ENCODE results near the gene GPBP1L1. TPM values are rescaled to one million over a fixed set of nuclear protein-coding genes. Genes with fewer than 3 reads are reported as not detected.
"Not testable (repeated sequence)": the region's sequence is repeated elsewhere in the genome, so short reads cannot be mapped to it uniquely, and the experiment has no call there.

GPBP1L1 gene
- total and polyA plus RNA-seq, 7 experiments from 2014 or later: 104 to 180 (median 112) TPM

DNA sequence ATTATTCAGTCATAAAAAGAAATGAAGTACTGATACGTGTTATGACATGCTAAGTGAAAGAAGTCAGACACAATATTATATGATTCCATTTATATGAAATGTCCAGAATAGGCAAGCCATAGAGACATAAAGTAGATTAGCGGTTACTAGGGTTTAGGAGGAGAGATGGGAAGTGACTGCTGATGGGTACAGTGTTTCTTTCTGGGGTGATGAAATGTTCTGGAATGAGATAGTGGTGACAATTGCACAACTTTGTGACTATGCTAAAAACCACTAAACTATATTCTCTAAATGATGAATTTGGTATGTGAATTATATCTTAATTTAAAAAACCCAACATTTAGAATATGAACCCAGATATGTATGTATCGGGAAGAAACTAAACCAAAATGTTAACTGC lies 36.5 kb upstream of the GPBP1L1 start:
- Histone ChIP-seq H3K4me3 (ENCODE audit: low read length) (no peak overlapping the region), H3K27me3 (ENCODE audit: control insufficient read depth in 2 of 2, insufficient read depth in 2 of 2, low read length in 2 of 2) (no peaks in the 10 kb centered on the region), H3K4me1 (ENCODE audit: control insufficient read depth in 2 of 2, insufficient read depth in 2 of 2, low read length in 2 of 2) (no peaks in the 10 kb centered on the region), H3K9me3 (ENCODE audit: control insufficient read depth in 2 of 3, low read length in 3 of 3) (no peaks in the 10 kb centered on the region), H3K36me3 (ENCODE audit: control insufficient read depth in 2 of 3, insufficient read depth in 3 of 3, low read length in 3 of 3) (peaks cover 0 to 4% (median 3%) of the 10 kb centered on the region in 3 experiments), H3K27ac (ENCODE audit: low read depth, low read length) (no peak overlapping the region)
- intact Hi-C loops (cut with micrococcal nuclease): no loop called here
- H3K4me3 Mint-ChIP-seq: no peak overlapping the region
- H3K4me1 Mint-ChIP-seq: no peaks in the 10 kb centered on the region
- H3K27me3 Mint-ChIP-seq: no peaks in the 10 kb centered on the region
- no peaks in the 10 kb centered on the region for H3K9me3 Mint-ChIP-seq
- H3K27ac Mint-ChIP-seq: no peak overlapping the region
- H3K36me3 Mint-ChIP-seq: peaks cover 0 to 8% (median 0%) of the 10 kb centered on the region in 5 donors
- no peak for ATAC-seq
- POLR2A ChIA-PET: no interaction called here
- CTCF ChIA-PET: no interaction called here
- DNase-seq: no peak

DNA sequence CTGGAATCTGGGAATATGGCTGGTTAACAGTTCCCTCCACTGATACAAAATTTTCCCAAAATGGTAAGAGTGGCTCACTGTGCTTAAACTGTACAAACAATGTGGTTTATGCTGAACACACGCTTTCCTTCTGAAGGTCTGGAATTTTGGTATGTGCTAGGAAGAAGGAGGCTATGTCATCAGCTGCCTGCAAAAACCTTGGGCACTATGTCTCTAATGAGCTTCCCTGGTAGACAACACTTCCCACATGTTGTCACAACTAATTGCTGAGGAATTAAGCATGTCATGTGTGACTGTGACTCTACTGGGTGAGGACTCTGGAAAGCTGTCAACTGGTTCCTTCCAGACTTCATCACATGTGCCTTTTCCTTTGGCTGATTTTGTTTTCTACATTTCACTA lies 34.9 kb upstream of the GPBP1L1 start:
- no peaks in the 10 kb centered on the region for H3K4me1 Mint-ChIP-seq
- intact Hi-C loops (cut with micrococcal nuclease): no loop called here
- ChIA-PET POLR2A (no interaction called here), CTCF (no interaction called here)
- peaks cover 0 to 10% (median 0%) of the 10 kb centered on the region in 3 experiments for H3K36me3 ChIP-seq (ENCODE audit: control insufficient read depth in 2 of 3, insufficient read depth in 3 of 3, low read length in 3 of 3)
- H3K36me3 Mint-ChIP-seq: peaks cover 0 to 8% (median 0%) of the 10 kb centered on the region in 5 donors
- no peak overlapping the region for H3K27ac Mint-ChIP-seq
- no peak overlapping the region for H3K4me3 Mint-ChIP-seq
- no peak overlapping the region for H3K27ac ChIP-seq (ENCODE audit: low read depth, low read length)
- DNase-seq (no peak), ATAC-seq (no peak)
- no peaks in the 10 kb centered on the region for H3K4me1 ChIP-seq (ENCODE audit: control insufficient read depth in 2 of 2, insufficient read depth in 2 of 2, low read length in 2 of 2)
- no peaks in the 10 kb centered on the region for H3K27me3 Mint-ChIP-seq
- H3K4me3 ChIP-seq (ENCODE audit: low read length): no peak overlapping the region
- no peaks in the 10 kb centered on the region for H3K9me3 ChIP-seq (ENCODE audit: control insufficient read depth in 2 of 3, low read length in 3 of 3)
- no peaks in the 10 kb centered on the region for H3K27me3 ChIP-seq (ENCODE audit: control insufficient read depth in 2 of 2, insufficient read depth in 2 of 2, low read length in 2 of 2)
- no peaks in the 10 kb centered on the region for H3K9me3 Mint-ChIP-seq

DNA sequence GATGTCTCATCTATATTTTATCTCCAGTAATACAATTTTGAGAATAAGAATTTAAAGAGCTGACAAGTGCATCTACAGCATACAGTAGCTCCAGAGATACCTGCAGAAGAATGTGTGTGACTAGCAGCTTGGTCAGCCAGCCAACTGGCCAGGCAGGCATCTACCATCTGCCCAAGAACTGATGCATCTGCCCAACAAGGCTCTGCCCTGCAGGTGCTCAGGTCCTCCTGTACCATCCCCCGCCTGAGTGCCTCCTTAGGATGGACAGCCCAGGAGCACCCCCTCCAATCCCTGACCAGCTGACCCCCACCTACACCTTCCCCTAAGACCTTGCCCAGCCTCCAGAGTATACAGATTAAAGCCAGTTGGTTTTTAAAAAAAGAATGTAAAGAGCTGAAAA lies 32.0 kb upstream of the GPBP1L1 start:
- H3K9me3 ChIP-seq (ENCODE audit: control insufficient read depth in 2 of 3, low read length in 3 of 3): no peaks in the 10 kb centered on the region
- H3K27ac ChIP-seq (ENCODE audit: low read depth, low read length): no peak overlapping the region
- DNase-seq: no peak
- ChIA-PET POLR2A (no interaction called here), CTCF (interaction anchor here (1.5 kb wide), 1 partner anchor 33 kb away, joined by 3 read pairs; no protein-coding TSS in a partner anchor)
- Mint-ChIP-seq H3K36me3 (peaks cover 0 to 21% (median 7%) of the 10 kb centered on the region in 5 donors), H3K27me3 (no peaks in the 10 kb centered on the region), H3K4me1 (no peaks in the 10 kb centered on the region), H3K9me3 (no peaks in the 10 kb centered on the region), H3K27ac (no peak overlapping the region), H3K4me3 (no peak overlapping the region)
- ATAC-seq: no peak
- no peaks in the 10 kb centered on the region for H3K27me3 ChIP-seq (ENCODE audit: control insufficient read depth in 2 of 2, insufficient read depth in 2 of 2, low read length in 2 of 2)
- no peak overlapping the region for H3K4me3 ChIP-seq (ENCODE audit: low read length)
- H3K4me1 ChIP-seq (ENCODE audit: control insufficient read depth in 2 of 2, insufficient read depth in 2 of 2, low read length in 2 of 2): no peaks in the 10 kb centered on the region
- peaks cover 0 to 21% (median 3%) of the 10 kb centered on the region in 3 experiments for H3K36me3 ChIP-seq (ENCODE audit: control insufficient read depth in 2 of 3, insufficient read depth in 3 of 3, low read length in 3 of 3)
- intact Hi-C loops (cut with micrococcal nuclease): no loop called here

DNA sequence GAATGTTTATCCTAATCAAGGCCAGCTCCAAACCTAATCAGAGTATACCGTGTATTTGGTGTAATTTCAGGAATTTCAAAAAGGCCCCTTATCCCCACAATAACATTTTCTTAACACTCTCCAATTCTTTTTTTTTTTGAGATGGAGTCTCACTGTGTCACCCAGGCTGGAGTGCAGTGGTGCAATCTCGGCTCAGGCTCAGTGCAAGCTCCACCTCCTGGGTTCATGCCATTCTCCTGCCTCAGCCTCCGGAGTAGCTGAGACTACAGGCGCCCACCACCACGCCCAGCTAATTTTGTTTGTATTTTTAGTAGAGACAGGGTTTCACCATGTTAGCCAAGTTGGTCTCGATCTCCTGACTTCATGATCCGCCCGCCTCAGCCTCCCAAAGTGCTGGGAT lies 31.1 kb upstream of the GPBP1L1 start:
- H3K36me3 ChIP-seq (ENCODE audit: control insufficient read depth in 2 of 3, insufficient read depth in 3 of 3, low read length in 3 of 3): peaks cover 0 to 24% (median 3%) of the 10 kb centered on the region in 3 experiments
- H3K27me3 Mint-ChIP-seq; POLR2A ChIA-PET; H3K4me1 Mint-ChIP-seq; H3K27ac ChIP-seq (ENCODE audit: low read depth, low read length); DNase-seq; H3K27me3 ChIP-seq (ENCODE audit: control insufficient read depth in 2 of 2, insufficient read depth in 2 of 2, low read length in 2 of 2); intact Hi-C loops (cut with micrococcal nuclease); H3K27ac Mint-ChIP-seq; H3K4me3 ChIP-seq (ENCODE audit: low read length); H3K4me1 ChIP-seq (ENCODE audit: control insufficient read depth in 2 of 2, insufficient read depth in 2 of 2, low read length in 2 of 2); H3K4me3 Mint-ChIP-seq; H3K9me3 ChIP-seq (ENCODE audit: control insufficient read depth in 2 of 3, low read length in 3 of 3); H3K9me3 Mint-ChIP-seq; ATAC-seq: not testable (repeated sequence)
- CTCF ChIA-PET: interaction anchor here (1.5 kb wide), 1 partner anchor 32 kb away, joined by 3 read pairs; no protein-coding TSS in a partner anchor
- H3K36me3 Mint-ChIP-seq: peaks cover 0 to 16% (median 7%) of the 10 kb centered on the region in 5 donors

DNA sequence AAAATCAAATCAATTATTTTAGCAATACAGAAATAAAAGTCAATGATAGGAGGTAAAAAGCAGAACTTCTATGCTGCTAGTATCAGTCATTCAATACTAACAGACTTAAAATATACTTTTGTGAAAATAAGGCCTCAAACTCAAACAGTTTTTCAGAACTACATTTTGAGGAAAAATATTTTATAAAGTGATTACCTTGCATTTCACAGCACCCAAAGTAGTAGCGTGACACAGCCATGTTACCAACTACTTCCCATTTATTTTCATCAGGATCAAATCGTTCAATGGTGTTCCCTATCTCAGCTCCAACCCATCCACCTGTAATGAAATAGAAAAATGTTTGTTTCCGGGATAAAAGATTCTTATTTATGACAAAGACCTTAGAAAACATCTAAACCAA lies 30.4 kb upstream of the GPBP1L1 start:
- ChIA-PET POLR2A (no interaction called here), CTCF (interaction anchor here (1.5 kb wide), 1 partner anchor 31 kb away, joined by 3 read pairs; no protein-coding TSS in a partner anchor)
- Mint-ChIP-seq H3K9me3 (no peaks in the 10 kb centered on the region), H3K4me3 (no peak overlapping the region), H3K4me1 (no peaks in the 10 kb centered on the region), H3K27me3 (no peaks in the 10 kb centered on the region), H3K36me3 (peaks cover 0 to 21% (median 9%) of the 10 kb centered on the region in 5 donors), H3K27ac (no peak overlapping the region)
- Histone ChIP-seq H3K9me3 (ENCODE audit: control insufficient read depth in 2 of 3, low read length in 3 of 3) (no peaks in the 10 kb centered on the region), H3K36me3 (ENCODE audit: control insufficient read depth in 2 of 3, insufficient read depth in 3 of 3, low read length in 3 of 3) (peaks cover 0 to 27% (median 3%) of the 10 kb centered on the region in 3 experiments), H3K4me1 (ENCODE audit: control insufficient read depth in 2 of 2, insufficient read depth in 2 of 2, low read length in 2 of 2) (no peaks in the 10 kb centered on the region), H3K4me3 (ENCODE audit: low read length) (no peak overlapping the region), H3K27me3 (ENCODE audit: control insufficient read depth in 2 of 2, insufficient read depth in 2 of 2, low read length in 2 of 2) (no peaks in the 10 kb centered on the region), H3K27ac (ENCODE audit: low read depth, low read length) (no peak overlapping the region)
- ATAC-seq: no peak
- DNase-seq: no peak
- intact Hi-C loops (cut with micrococcal nuclease): no loop called here

DNA sequence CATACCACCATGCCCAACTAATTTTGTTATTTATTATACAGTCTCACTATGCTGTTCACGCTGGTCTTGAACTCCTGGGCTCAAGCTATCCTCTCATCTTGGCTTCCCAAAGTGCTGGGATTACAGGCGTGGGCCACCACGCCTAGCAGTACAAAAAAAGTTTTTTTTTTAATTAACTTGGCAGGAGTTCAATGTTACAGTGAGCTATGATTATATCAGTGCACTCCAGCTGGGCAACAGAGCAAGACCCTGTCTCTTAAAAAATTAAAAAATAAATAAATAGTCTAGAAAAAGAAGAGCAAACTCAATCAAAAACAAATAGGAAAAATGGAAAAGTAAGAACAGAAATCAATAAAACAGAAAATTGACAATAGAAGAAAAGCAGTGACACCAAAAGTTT lies 27.4 kb upstream of the GPBP1L1 start:
- Mint-ChIP-seq H3K4me3 (no peak overlapping the region), H3K9me3 (no peaks in the 10 kb centered on the region), H3K27me3 (no peaks in the 10 kb centered on the region), H3K36me3 (peaks cover 0 to 24% (median 10%) of the 10 kb centered on the region in 5 donors), H3K27ac (no peak overlapping the region), H3K4me1 (no peaks in the 10 kb centered on the region)
- intact Hi-C loops (cut with micrococcal nuclease): no loop called here
- H3K27me3 ChIP-seq (ENCODE audit: control insufficient read depth in 2 of 2, insufficient read depth in 2 of 2, low read length in 2 of 2): no peaks in the 10 kb centered on the region
- H3K9me3 ChIP-seq (ENCODE audit: control insufficient read depth in 2 of 3, low read length in 3 of 3): no peaks in the 10 kb centered on the region
- DNase-seq (no peak), ATAC-seq (no peak)
- no peaks in the 10 kb centered on the region for H3K4me1 ChIP-seq (ENCODE audit: control insufficient read depth in 2 of 2, insufficient read depth in 2 of 2, low read length in 2 of 2)
- POLR2A ChIA-PET: no interaction called here
- CTCF ChIA-PET: interaction anchor here (0.6 kb wide), 1 partner anchor 1039 kb away, joined by 3 read pairs; no protein-coding TSS in a partner anchor
- peaks cover 0 to 35% (median 3%) of the 10 kb centered on the region in 3 experiments for H3K36me3 ChIP-seq (ENCODE audit: control insufficient read depth in 2 of 3, insufficient read depth in 3 of 3, low read length in 3 of 3)
- H3K27ac ChIP-seq (ENCODE audit: low read depth, low read length): no peak overlapping the region
- no peak overlapping the region for H3K4me3 ChIP-seq (ENCODE audit: low read length)

DNA sequence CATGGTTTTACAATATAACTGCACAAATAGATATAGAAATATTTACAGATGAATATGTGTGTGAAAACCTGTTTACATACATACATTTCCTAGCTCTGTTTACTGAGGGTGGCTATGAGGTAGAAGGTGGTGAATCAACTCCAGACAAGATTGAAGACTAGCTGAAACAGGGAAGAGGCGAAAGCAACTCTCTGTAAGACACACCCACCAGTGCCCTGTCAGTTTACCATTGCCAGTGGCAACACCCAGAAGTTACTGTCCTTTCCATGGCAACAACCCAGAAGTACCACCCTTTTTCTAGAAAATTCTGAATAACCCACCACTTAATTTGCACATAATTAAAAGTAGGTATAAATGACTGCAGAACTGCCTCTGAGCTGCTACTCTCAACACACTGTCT lies 18.3 kb upstream of the GPBP1L1 start:
- H3K4me1 Mint-ChIP-seq: no peaks in the 10 kb centered on the region
- no peak overlapping the region for H3K4me3 Mint-ChIP-seq
- no peaks in the 10 kb centered on the region for H3K4me1 ChIP-seq (ENCODE audit: control insufficient read depth in 2 of 2, insufficient read depth in 2 of 2, low read length in 2 of 2)
- H3K4me3 ChIP-seq (ENCODE audit: low read length): no peak overlapping the region
- no peaks in the 10 kb centered on the region for H3K27me3 ChIP-seq (ENCODE audit: control insufficient read depth in 2 of 2, insufficient read depth in 2 of 2, low read length in 2 of 2)
- ChIA-PET POLR2A (interaction anchor here (1.0 kb wide), 1 partner anchor 18 kb away, joined by 3 read pairs; the partner anchor contains the start of gene GPBP1L1), CTCF (no interaction called here)
- H3K9me3 Mint-ChIP-seq: peaks cover 0 to 11% (median 5%) of the 10 kb centered on the region in 11 donors
- no peaks in the 10 kb centered on the region for H3K27me3 Mint-ChIP-seq
- no peak overlapping the region for H3K27ac ChIP-seq (ENCODE audit: low read depth, low read length)
- DNase-seq (no peak), ATAC-seq (no peak)
- H3K36me3 ChIP-seq (ENCODE audit: control insufficient read depth in 2 of 3, insufficient read depth in 3 of 3, low read length in 3 of 3): peaks cover 0 to 9% (median 0%) of the 10 kb centered on the region in 3 experiments
- peaks cover 8 to 33% (median 22%) of the 10 kb centered on the region in 5 donors for H3K36me3 Mint-ChIP-seq
- intact Hi-C loops (cut with micrococcal nuclease): no loop called here
- H3K9me3 ChIP-seq (ENCODE audit: control insufficient read depth in 2 of 3, low read length in 3 of 3): no peaks in the 10 kb centered on the region
- no peak overlapping the region for H3K27ac Mint-ChIP-seq

Measured in naive thymus-derived CD4-positive, alpha-beta T cell (primary cell).